HG02884 (cell line): ENCODE measurements around the gene GRIN2A.

Experiments
- ATAC-seq: cut with Tn5 transposase; IDR thresholded peaks from one replicate; pipeline ENCODE4 v1.9.1; 2021; ENCODE audit warnings: mild to moderate bottlenecking, moderate library complexity; ENCODE audit not compliant: unreplicated experiment

GRIN2A gene

GRCh38 chr16:9977333-9977897 lies 204.8 kb downstream of the GRIN2A start:
- ATAC-seq: no peak

- no peak for ATAC-seq
These were observed 205.6 kb downstream of the GRIN2A start for GRCh38 chr16:9976601-9977000.

- ATAC-seq: no peak
These were observed 210.3 kb downstream of the GRIN2A start for GRCh38 chr16:9971907-9972306.

GRCh38 chr16:9970796-9971195 lies 211.4 kb downstream of the GRIN2A start:
- ATAC-seq: no peak

GRCh38 chr16:9970244-9970643 lies 212.0 kb downstream of the GRIN2A start:
- ATAC-seq: no peak

GRCh38 chr16:9969580-9969979 lies 212.6 kb downstream of the GRIN2A start:
- ATAC-seq: no peak

- ATAC-seq: peak; percentile 63
These were observed 215.6 kb downstream of the GRIN2A start for GRCh38 chr16:9966569-9967157.

GRCh38 chr16:9965079-9965478 lies 217.1 kb downstream of the GRIN2A start:
- no peak for ATAC-seq

GRCh38 chr16:9964426-9964825 lies 217.8 kb downstream of the GRIN2A start:
- ATAC-seq: no peak

GRCh38 chr16:9957433-9957832 lies 224.8 kb downstream of the GRIN2A start:
- ATAC-seq: no peak

- no peak for ATAC-seq
These were observed 225.2 kb downstream of the GRIN2A start for GRCh38 chr16:9957002-9957401.

GRCh38 chr16:9955677-9956076 lies 226.6 kb downstream of the GRIN2A start:
- no peak for ATAC-seq

GRCh38 chr16:9953908-9954570 lies 228.2 kb downstream of the GRIN2A start:
- no peak for ATAC-seq

- no peak for ATAC-seq
These were observed 231.6 kb downstream of the GRIN2A start for GRCh38 chr16:9950658-9951057.

GRCh38 chr16:9949396-9949795 lies 232.8 kb downstream of the GRIN2A start:
- ATAC-seq: no peak

GRCh38 chr16:9948933-9949332 lies 233.3 kb downstream of the GRIN2A start:
- ATAC-seq: no peak

GRCh38 chr16:9946022-9946720 lies 236.1 kb downstream of the GRIN2A start:
- no peak for ATAC-seq

- no peak for ATAC-seq
These were observed 239.1 kb downstream of the GRIN2A start for GRCh38 chr16:9943121-9943520.

GRCh38 chr16:9941245-9941644 lies 241.0 kb downstream of the GRIN2A start:
- no peak for ATAC-seq

- ATAC-seq: no peak
These were observed 247.3 kb downstream of the GRIN2A start for GRCh38 chr16:9934723-9935508.
